Suprapubic skin (tissue), 4 donors: ENCODE data around the gene PMEPA1. TPM values are rescaled to one million over a fixed set of nuclear protein-coding genes. Genes with fewer than 3 reads are reported as not detected.

Experiments used
- DNase-seq, 2 donors: peaks; one replicate each; pipeline ENCODE4 v3.0.0-alpha.2; 2019; ENCODE audit warnings: low spot score in 2 of 2
- H3K27ac ChIP-seq: fragments of 200-600 bp; sonication (generic); one replicate; pipeline ENCODE4 v1.5.1; 2019
- H3K27me3 ChIP-seq: fragments of 200-600 bp; sonication (generic); one replicate; pipeline ENCODE4 v1.5.1; 2019
- H3K36me3 ChIP-seq: fragments of 200-600 bp; sonication (generic); one replicate; pipeline ENCODE4 v1.5.1; 2019
- H3K4me1 ChIP-seq: fragments of 200-600 bp; sonication (generic); one replicate; pipeline ENCODE4 v1.5.1; 2019
- H3K4me3 ChIP-seq: fragments of 200-600 bp; sonication (generic); one replicate; pipeline ENCODE4 v1.5.1; 2019; ENCODE audit warnings: mild to moderate bottlenecking
- H3K9me3 ChIP-seq: fragments of 200-600 bp; sonication (generic); one replicate; pipeline ENCODE4 v1.5.1; 2019
- EP300 ChIP-seq: sonication (generic); formaldehyde crosslinking; IDR thresholded peaks from one replicate; pipeline ENCODE4 v1.6.1; 2017; ENCODE audit warnings: antibody characterized with exemption
- POLR2A ChIP-seq, 2 donors: fragments of 450-650 bp; IDR thresholded peaks; one replicate each; pipeline ENCODE4 v1.6.1; 2017; ENCODE audit warnings: antibody characterized with exemption in 2 of 2, mild to moderate bottlenecking in 2 of 2, moderate library complexity in 2 of 2
- POLR2AphosphoS5 ChIP-seq, 3 donors: sonication (generic); formaldehyde crosslinking; IDR thresholded peaks; one replicate each; pipeline ENCODE4 v1.6.1; 2017; ENCODE audit warnings: antibody characterized with exemption in 3 of 3
- WGBS: methylation state at CpG from one replicate; pipeline ENCODE4 v1.1.5; 2018; 5-methylcytosine and 5-hydroxymethylcytosine counted together
- total RNA-seq, 4 donors: library from RNA; depleted of rRNA; stranded (reverse); fragments of >200 nt; gene quantifications; one replicate each; pipeline ENCODE4 v1.1.0, GENCODE V29; 2016
- TF ChIP-seq, protein P1 (sequence below), 2 donors: fragments of 200-600 bp in 1 of 2; fragments of 450-650 bp in 1 of 2; sonication (generic) in 1 of 2; IDR thresholded peaks; one replicate each; pipeline ENCODE4 v1.5.1; 2016 to 2019; ENCODE audit warnings: antibody characterized with exemption in 2 of 2, mild to moderate bottlenecking in 1 of 2, moderate library complexity in 1 of 2

Gene PMEPA1
- total RNA-seq, 4 donors from 2014 or later: 9.5 to 20.4 (median 16.2) TPM

- Histone ChIP-seq H3K27me3 (no peaks in the 10 kb centered on the region), H3K9me3 (no peaks in the 10 kb centered on the region), H3K36me3 (no peaks in the 10 kb centered on the region), H3K4me3 (no peak overlapping the region), H3K27ac (no peak overlapping the region), H3K4me1 (no peaks in the 10 kb centered on the region)
- TF ChIP-seq EP300: no peak
- no peak for TF ChIP-seq POLR2AphosphoS5 (IDR thresholded peaks at IDR 0.05)
- no peak for TF ChIP-seq POLR2A (IDR thresholded peaks at IDR 0.05)
- TF ChIP-seq, protein P1, sequence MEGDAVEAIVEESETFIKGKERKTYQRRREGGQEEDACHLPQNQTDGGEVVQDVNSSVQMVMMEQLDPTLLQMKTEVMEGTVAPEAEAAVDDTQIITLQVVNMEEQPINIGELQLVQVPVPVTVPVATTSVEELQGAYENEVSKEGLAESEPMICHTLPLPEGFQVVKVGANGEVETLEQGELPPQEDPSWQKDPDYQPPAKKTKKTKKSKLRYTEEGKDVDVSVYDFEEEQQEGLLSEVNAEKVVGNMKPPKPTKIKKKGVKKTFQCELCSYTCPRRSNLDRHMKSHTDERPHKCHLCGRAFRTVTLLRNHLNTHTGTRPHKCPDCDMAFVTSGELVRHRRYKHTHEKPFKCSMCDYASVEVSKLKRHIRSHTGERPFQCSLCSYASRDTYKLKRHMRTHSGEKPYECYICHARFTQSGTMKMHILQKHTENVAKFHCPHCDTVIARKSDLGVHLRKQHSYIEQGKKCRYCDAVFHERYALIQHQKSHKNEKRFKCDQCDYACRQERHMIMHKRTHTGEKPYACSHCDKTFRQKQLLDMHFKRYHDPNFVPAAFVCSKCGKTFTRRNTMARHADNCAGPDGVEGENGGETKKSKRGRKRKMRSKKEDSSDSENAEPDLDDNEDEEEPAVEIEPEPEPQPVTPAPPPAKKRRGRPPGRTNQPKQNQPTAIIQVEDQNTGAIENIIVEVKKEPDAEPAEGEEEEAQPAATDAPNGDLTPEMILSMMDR (IDR thresholded peaks at IDR 0.05): no peak
- DNase-seq: no peak
- 75% methylated on average over 3 of the region's 3 CpGs for WGBS
Measured at GRCh38 chr20:57727863-57728262, 18.0 kb upstream of the PMEPA1 start.

- 93% methylated on average over 8 of the region's 9 CpGs for WGBS
- Histone ChIP-seq H3K9me3 (no peaks in the 10 kb centered on the region), H3K27me3 (no peaks in the 10 kb centered on the region), H3K4me1 (no peaks in the 10 kb centered on the region), H3K36me3 (no peaks in the 10 kb centered on the region), H3K27ac (no peak overlapping the region), H3K4me3 (no peak overlapping the region)
- no peak for DNase-seq
- TF ChIP-seq POLR2AphosphoS5 (IDR thresholded peaks at IDR 0.05) (no peak), EP300 (no peak), POLR2A (IDR thresholded peaks at IDR 0.05) (no peak)
- TF ChIP-seq, protein P1 (IDR thresholded peaks at IDR 0.05): no peak
Measured at GRCh38 chr20:57725636-57726035, 15.8 kb upstream of the PMEPA1 start.

- TF ChIP-seq, protein P1 (IDR thresholded peaks at IDR 0.05): no peak
- TF ChIP-seq POLR2A (IDR thresholded peaks at IDR 0.05) (no peak), POLR2AphosphoS5 (IDR thresholded peaks at IDR 0.05) (no peak), EP300 (no peak)
- WGBS: 88% methylated on average over 15 of the region's 16 CpGs
Measured at GRCh38 chr20:57724610-57725405, 15.0 kb upstream of the PMEPA1 start.

DNA sequence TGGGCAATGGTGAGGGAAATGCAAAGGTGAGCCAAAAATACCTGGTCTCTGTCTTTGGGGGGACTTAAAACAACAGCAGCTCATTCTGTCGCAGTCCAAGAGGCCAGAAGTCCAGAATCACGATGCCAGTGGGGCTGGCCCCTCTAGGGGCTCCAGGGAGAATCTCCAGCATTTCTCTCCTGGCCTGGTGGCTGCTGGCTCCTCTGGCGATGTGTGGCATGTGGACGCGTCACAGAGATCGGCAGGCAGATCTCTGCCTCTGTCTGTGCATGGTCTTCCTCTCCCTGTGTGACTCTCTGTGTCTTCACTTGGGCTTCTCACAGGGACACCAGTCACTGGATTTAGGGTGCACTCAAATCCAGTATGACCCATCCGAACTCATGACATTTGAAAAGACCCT lies 14.0 kb upstream of the PMEPA1 start:
- H3K9me3 ChIP-seq: no peaks in the 10 kb centered on the region
- DNase-seq: no peak
- H3K27me3 ChIP-seq: no peaks in the 10 kb centered on the region
- H3K27ac ChIP-seq: no peak overlapping the region
- peaks cover 5% of the 10 kb centered on the region for H3K4me1 ChIP-seq
- no peak for TF ChIP-seq POLR2A (IDR thresholded peaks at IDR 0.05)
- TF ChIP-seq, protein P1 (IDR thresholded peaks at IDR 0.05): no peak
- no peak for TF ChIP-seq EP300
- TF ChIP-seq POLR2AphosphoS5 (IDR thresholded peaks at IDR 0.05): no peak
- H3K4me3 ChIP-seq: no peak overlapping the region
- 95% methylated on average over 7 of the region's 7 CpGs for WGBS
- H3K36me3 ChIP-seq: no peaks in the 10 kb centered on the region

More at GRCh38 chr20:57724610-57725405, 15.0 kb upstream of the PMEPA1 start:
- no peaks in the 10 kb centered on the region for H3K4me1 ChIP-seq
- H3K27ac ChIP-seq: no peak overlapping the region
- DNase-seq: no peak
- no peaks in the 10 kb centered on the region for H3K9me3 ChIP-seq
- H3K27me3 ChIP-seq: no peaks in the 10 kb centered on the region
- no peaks in the 10 kb centered on the region for H3K36me3 ChIP-seq
- H3K4me3 ChIP-seq: no peak overlapping the region

GRCh38 chr20:57719951-57720350 lies 10.1 kb upstream of the PMEPA1 start:
- DNase-seq: no peak
- Histone ChIP-seq H3K4me3 (no peak overlapping the region), H3K27me3 (no peaks in the 10 kb centered on the region), H3K27ac (no peak overlapping the region), H3K9me3 (no peaks in the 10 kb centered on the region), H3K4me1 (peaks cover 24% of the 10 kb centered on the region), H3K36me3 (no peaks in the 10 kb centered on the region)
- WGBS: 75% methylated on average over 2 of the region's 4 CpGs
- TF ChIP-seq POLR2A (IDR thresholded peaks at IDR 0.05) (no peak), POLR2AphosphoS5 (IDR thresholded peaks at IDR 0.05) (no peak), EP300 (no peak)
- TF ChIP-seq, protein P1 (IDR thresholded peaks at IDR 0.05): no peak
